HG03342 (cell line): ENCODE measurements around the gene SORD.
"Not testable (repeated sequence)": the region's sequence is repeated elsewhere in the genome, so short reads cannot be mapped to it uniquely, and the experiment has no call there.

Experiments used
- ATAC-seq: cut with Tn5 transposase; IDR thresholded peaks from one replicate; pipeline ENCODE4 v1.9.1; 2021; ENCODE audit warnings: mild to moderate bottlenecking, moderate library complexity; ENCODE audit not compliant: unreplicated experiment

Gene SORD

DNA sequence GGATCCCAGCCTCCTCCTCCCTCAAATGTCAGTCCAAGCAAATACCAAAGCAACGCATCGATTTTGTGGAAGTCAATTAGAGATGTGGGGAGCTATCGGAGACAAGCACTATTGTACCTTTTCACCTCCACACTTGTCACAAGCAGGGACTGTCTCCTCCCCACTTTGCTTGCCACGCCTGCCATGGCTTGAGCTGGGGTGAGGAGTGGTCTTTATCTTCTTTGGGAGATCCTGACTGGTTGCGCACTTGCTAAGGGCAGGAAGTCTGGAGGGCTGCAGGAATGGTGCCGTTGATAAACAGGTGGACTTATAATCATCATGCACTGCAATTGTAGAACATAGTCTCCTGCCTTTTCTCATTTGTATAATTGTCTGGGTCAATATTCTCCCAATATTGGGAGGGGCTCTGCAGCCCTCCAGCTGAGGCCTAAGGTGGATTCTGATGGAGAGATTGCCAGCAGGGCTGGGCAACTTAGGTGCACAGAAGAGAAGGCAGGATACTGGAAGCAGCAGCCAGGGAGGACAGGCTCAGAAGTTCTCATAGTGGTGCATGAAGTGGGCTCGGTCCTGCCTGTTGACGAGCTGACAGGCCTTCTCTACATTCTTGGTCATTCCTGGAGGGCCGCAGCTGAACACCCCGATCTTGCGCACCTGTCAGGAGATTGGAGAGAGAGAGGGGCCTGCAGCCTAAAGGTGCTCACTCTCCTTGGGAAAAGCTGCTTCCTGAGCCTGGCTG, 70.8 kb downstream of the SORD start:
- ATAC-seq, result no peak

DNA sequence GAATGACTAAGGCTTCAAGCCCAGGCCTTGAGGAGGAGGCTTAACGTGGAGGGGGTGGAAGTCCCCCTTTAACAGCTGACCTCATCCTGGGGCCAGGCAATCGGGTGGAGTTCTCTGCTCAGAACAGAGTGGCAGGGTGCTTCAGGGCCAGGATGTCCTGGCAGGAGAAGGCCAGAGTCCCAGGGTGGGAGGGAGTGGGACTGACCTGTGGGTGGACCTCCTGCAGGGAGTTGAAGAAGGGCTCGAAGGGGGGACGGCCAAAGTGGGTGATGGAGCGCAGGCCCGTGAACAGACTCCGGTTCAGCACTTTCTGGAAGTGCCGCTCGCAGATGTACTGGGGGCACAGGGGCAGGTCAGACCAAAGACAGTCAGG, 71.3 kb downstream of the SORD start:
- no peak for ATAC-seq

DNA sequence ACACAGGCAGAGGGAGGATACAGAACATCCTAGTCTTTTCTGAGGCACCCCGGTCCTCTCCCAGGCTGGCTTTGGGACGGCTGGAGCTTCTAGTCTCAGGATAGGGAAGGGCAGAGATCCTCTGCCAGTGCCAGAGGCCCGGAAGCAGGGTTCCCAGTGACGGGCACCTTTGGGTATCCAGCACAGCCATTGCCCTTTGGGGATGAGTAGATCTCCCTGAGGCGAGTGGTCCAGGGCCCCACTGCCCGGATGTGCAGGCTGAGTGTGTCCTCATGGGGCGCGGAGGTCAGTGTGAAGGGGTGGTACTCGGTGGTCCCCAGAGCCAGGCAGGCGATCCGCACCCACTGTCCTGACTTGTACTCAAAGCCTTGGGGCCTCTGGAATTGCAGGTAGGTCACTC, 72.7 kb downstream of the SORD start:
- no peak for ATAC-seq

DNA sequence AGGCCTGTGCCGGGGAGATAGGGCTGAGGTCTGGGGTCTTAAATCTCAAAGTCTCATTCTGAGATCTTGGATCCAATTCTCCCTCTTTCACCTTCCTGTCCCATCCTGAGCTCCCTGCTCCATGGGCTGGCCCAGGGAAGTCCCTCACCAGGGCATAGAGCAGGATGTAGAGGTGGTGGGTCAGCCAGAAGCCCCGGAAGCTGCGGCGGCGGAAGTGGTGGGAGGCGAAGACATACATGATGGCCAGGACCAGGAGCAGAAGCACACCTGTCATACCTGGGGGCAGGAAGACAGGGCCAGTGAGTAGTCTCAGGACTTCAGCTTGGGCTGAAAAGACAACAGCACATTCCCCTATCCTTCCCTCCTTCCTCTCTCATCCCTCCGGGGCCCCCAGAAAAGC, 74.5 kb downstream of the SORD start:
- ATAC-seq, result no peak

DNA sequence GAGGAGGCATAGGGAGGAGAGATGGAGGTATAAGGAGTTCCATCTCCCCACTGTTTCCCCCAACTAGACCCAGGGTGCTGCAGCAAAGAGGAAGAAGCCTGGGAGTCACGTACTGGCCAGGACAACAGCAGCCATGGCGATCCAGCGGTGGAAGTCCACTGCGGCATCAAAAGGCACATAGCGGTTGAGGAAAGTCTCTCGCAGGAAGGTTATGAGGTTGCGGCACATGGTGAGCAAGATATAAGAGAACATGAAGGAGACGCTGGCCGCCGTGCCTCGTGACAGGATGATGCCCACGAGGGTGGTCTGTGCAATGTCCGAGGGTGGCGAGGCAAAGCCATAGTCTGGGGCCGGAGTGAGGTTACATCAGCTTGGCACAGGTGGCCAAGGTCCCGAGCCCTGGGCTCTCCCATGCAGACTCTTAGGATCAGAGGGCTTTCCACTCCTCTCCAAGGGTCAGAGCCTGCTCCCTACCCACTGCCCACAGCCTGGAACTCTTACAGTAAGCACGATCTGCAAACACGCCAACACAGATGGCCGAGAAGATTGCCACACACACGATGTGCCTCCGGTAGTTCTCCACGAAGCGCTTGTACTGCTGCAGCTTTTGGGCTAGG, 76.7 kb downstream of the SORD start:
- ATAC-seq, result no peak

DNA sequence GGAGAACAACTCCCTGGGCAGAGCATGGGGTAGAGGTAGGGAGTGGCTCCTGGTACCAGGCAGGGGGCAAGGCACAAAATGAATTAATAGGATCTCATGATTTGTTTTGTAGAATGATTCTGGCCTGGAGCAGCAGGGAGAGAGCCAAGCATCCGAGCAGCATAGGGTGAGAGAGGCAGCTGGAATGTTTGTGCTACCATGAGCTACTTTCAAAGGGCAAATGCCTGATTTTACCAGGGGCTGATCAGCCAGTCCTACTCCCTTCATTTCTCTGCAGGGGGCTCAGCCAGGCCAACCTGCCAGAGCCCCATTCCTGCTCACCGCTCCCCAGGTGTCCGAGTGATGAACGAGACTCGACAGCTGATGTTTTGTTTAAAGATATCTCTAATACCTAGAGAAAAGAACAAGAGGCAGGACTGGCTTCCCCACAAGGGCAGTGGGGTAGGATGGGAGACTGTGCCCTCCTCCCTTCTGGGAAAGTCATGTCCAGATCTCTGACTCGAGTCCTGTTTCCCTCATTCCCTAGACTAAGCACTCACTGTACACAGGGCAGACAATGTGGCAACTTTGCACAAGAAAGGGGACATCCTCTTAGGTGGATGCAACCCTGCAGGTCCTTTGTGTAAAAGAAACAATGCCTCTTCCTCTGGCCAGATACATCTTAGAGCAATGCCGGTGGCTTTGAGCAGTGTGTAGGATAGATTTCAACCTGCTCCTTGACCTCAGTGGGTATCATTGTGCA, 78.1 kb downstream of the SORD start:
- ATAC-seq, result no peak

DNA sequence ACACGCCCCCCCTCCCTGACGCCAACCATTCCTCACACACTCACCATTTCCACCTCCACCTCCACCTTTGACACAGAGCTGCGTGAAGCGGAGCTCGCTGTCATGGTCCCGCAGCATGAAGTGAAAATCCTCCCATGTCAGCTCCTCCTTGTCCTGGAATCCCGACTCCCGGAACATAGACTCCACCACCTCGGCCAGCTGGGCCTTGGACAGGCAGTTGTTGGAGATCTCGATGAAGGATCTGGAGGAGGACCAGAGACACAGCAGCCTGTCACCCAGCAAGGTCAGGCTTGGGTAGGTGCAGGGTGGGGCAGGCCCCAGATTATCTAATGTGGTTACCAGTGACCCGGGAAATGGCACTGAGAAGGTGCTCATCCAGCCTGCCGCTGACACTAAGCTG, 78.8 kb downstream of the SORD start:
- no peak for ATAC-seq

DNA sequence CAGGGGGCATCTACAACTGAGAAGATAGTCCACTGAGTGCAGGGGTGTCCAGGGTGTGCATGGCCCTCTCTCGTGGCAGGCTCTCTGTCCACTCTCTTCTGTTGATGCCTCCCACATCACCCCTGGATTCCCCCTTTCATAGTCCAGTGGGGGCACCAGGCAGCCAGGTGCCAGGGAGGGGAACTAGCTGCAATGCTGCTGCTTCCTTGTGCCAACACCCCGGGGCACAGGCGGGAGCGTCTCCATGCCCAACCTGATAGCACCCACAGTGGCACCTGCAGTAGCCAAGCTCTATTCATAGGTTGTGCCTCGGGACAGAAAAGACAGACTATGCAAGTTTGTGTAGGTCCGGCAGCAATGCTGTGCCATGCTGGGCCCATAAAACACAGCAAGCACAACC, 79.2 kb downstream of the SORD start:
- ATAC-seq, result no peak

DNA sequence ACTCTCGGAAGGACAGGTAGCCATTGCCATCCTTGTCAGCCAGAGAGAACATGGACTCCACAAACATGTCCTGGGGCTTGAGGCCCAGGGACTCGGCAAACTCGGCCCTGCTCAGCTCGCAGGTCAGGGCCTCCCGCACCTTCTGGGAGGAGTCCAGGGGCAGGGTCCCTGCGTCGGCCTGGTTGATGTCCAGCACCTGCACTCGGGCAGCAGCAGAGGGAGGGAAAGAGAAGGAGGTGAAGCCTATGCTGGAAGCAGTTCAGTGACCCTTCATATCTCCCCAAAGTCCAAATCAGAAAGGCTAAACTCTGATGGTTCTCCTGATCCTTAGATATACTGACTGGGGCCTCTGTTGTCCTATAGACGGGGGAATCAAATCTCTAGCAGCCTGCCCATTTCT, 81.2 kb downstream of the SORD start:
- not testable (repeated sequence) for ATAC-seq

DNA sequence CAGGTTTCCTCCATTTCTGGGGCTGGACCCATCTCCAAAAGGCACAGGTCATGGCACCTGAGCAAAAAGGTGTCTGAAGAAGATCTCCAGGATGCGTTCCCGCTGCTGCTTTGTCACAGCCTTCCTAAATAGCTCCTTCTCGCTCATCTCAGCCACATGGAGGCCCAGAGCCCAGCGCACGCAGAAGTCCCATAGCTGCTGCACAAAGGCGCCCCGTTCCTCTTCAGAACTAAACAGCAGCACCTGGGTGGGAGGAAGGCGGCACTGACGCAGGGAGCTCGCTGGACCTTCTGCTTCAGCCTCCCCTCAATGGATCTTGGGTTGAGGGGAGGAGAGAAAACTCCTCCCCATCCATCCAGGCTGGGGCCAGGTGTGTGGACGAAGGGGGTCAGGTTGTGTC, 82.6 kb downstream of the SORD start:
- ATAC-seq, result no peak

DNA sequence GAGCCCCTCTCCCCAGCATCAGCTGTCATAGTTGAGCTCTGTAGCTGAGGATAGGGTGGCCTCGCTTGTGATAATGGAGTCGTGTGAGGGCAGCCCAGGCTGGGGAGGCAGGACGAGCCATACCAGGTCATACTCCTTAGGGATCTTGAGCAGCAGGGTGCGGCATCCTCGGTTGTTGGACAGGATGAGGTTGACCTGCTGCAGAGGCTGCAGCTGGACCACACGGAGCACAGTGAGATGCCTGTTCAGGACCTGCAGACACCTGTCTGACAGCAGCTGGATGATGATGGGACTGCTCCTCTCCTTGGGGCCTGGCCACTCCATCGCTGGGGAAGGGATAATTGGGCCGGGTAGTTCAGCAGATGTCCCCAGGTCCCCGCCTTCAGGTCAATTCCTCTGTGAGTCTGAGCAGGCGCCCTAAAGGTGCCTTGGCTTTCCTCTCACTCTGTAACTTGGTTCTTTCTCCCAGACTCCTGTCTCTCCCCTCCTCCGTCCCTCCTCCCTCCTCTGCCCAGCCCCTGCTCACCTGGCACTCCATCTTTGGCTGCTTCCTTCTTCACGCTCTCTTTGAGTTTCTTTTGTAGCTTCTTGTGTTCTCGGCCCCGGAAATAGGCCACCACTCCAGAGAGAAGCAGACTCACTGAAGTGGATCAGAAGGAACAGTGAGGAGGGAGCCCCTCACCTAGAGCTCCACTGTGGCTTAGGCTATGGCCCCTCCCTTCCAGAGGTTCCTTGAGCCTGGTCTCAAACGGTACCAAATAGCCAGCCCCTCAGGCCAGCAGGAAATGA, 83.2 kb downstream of the SORD start:
- ATAC-seq, result no peak

DNA sequence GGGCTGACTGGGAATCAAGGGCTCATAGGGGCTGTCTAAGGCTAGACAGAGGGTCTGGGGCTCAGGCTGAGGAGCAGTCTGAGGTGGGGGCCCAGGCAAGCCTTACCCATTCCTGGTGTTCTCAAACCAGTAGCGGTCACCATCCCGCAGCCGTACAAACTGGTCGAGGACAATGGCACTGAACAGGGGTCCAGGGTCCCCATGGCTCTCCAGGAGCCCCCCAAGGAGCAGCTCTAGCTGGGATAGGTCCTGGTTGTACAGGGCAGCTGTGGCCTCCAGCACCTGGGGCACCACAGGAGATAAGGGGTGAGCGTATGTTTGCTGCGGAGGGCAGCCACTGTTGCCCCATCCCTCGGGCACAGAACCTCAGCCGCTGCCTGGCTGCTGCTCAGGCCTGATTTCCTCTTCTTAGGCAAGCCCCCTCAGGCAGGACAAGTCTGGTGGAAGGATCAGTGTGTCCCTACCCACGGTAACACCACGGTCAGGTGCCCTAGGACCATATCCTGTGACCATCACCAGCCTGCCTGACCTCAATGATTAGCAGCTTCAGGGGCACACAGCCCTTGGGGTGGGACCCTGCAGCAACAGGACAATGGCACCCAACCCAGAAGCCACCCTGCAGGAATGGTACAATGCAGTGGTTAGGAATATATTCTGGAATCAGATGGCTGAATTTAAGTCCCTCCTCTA, 85.1 kb downstream of the SORD start:
- no peak for ATAC-seq

DNA sequence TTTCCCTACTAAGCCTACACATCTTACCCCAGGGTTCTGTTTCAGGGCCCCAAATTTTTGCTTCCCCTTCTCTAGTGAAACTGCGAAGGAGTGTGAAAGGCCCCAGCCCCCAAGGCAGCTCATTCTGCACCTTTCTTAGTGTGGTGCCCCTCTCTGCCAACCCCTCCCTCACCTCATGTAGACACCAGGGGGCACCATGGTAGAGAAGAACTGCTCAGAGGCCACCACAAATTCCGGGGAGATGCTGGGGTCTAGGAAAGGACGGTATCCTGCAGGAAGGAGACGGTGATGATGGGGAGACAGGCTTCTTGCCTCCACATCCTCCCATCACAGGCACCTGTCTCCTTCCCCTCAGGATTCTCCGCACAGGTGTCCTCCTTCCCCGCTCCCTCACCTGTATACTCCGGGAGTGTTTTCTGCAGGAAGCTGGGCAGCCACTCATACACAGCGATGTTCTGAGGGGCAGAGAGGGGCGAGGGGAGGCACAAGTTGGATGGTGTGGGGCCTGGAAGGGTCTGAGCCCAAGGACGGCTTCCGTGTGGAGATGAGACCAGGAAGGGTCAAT, 87.3 kb downstream of the SORD start:
- ATAC-seq, result no peak

DNA sequence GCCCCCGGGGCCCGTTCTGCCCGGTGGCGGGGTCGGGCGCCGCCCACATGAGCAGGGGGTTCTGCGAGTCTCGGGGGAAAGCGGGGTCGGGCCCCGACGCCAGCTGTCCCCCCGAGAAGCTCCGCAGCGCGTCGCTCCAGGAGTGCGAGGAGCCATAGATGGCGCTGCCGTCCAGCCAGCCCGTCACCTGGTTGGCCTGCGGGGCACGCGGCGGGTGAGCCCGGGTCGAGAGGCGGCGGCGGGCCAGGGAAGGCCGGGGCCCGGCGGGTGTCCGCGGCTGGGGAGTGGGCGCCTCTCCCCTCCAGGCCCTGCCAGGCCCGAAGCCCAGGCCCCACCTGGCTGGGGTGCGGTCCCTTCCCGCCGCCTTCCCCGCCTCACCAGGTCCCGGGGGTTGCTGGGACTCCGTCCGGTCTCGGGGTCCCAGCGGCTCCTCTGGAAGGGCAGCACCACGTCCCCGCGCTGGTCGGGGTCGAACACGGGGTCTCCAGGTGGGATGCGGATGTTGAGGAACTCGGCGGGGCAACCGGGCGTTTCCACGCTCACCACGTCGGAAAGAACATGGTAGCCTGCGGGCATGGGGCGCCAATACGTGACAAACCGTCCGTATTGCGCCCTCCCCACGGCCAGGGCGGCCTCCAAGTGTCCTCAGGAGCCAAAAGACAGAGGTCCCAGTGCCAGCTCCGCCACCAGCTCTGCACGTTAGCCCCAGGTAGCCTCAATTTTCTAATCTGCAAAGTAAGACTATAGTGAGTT, 88.6 kb downstream of the SORD start:
- ATAC-seq, result no peak

DNA sequence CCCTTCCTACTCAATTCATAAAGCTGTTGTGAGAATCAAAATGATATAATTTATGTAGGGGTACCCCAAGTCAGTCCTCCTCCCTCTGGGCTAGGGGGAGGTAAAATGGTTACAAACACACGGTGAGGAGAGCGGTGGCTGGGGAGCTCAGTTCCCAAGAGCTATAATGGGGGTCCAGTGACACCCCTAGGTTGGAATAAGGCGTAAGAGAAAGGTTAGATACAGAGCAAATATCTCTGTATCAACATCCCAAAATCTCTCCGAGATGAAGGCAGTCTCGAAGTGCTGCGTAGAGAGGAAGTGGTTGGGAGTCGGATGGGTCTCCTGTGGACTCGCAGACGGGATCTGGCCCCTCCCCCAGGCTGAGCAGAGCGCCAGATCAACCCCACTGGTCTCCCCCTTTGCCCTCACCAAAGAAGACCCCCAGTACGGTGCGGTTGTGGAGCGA, 89.2 kb downstream of the SORD start:
- no peak for ATAC-seq

DNA sequence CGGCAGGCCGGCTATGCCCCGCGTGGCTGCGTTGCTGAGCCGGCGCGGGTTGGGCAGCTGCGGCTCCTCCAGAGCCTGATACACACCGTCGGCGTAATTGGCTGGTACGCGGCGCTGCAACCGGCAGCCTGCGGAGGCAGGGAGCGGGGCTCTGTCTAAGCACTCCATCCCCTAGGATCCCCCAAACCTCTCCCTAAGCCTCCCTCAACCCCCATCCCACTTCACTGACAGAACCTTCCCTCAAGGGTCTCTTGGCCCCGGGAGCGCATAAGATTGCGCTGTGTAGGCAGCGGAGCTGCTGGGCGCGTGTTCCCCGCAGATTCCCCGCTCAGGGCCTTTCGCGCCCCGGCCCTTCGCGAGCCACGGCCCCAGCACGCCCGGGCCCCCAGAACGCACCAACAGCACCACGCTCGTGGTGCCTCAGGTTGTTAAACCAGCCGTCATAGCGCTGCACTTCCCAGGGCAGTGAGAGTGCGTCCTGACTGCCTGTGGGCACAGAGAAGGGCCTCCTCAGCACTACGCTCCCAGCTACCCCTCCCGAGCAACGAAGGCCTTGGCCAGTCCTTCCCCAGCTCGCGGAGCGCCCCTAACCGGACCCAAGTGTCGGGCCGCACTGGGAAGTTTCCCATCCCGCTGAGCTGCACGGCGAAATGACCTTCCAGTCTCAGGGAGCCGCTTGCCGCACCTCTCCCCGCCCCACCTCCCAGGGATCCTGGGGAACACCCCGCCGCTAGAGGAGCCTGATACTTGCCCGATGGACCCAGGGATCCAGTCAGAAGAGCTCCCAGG, 89.8 kb downstream of the SORD start:
- ATAC-seq, result no peak

DNA sequence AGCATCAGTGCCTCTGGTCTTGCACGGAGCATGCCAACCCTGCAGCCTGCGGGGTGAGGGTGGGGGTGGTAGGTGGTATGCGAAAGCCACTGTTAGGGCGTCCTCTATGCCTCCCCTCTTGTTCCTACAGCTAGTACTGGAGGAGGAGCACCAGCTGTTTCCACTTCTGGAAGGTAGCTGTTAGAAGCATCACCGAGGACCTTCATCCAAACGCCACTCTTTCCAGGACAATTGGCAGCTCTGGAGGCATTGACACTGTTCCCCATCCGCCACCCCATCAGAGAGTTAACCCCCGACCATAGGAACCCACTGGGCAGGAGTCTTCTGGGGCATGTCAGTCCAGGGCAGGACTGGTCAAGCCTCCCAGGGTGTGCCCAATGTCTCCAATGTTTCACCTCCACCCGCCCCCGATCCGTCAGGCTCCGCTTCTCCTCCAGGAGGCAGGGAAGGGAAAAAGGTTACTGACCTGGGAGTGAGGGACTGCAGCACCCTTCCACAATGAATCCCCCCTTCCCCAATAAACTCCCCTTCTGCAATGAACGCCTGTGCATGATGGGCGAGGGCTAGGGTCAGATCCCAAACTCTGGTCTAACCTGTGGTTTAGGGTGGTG, 90.5 kb downstream of the SORD start:
- ATAC-seq, result no peak

DNA sequence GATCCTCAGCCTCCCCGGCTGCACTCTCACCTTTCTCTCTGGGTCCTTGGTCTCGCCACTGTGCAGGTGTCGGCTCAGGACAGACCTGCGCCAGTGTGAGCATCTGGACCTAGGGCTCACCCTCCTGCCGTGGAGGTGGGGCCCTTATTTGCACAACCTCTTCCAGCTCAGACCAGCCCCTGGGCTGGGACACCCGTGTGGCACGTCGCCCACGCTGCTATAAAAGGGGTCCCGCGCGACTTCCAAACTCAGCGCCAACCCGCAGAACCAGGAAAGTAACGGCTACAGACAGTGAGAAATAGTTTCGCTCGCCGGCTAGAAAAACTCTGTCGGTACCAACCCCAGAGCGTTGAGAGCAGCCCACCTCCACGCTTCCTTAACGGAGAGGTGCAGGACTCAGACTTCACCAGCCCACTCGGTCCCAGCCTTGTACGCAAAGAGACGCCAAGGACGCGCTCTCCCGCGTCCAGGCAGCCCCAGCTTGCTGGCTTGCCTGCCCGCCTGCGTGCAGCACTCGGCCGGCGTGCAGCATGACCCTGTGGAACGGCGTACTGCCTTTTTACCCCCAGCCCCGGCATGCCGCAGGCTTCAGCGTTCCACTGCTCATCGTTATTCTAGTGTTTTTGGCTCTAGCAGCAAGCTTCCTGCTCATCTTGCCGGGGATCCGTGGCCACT, 91.2 kb downstream of the SORD start, which contains the start of the genes DUOX2 and DUOXA2:
Gene DUOX2, minus strand, starts transcription at position 97 of the 675 bp plus-strand sequence. CDS start 761 bp downstream, outside the sequence.
Gene DUOXA2, plus strand, starts transcription at position 251 of the 675 bp plus-strand sequence. Its CDS starts 280 bp downstream, at position 531.
- ATAC-seq, result no peak
